HG03342 (cell line): Measurements from ENCODE around the gene EID3.

Source experiments
- ATAC-seq: cut with Tn5 transposase; IDR thresholded peaks from one replicate; pipeline ENCODE4 v1.9.1; 2021; ENCODE audit warnings: mild to moderate bottlenecking, moderate library complexity; ENCODE audit not compliant: unreplicated experiment

Gene EID3

GRCh38 chr12:104353012-104353981 lies 49.8 kb downstream of the EID3 start:
- no peak for ATAC-seq

DNA sequence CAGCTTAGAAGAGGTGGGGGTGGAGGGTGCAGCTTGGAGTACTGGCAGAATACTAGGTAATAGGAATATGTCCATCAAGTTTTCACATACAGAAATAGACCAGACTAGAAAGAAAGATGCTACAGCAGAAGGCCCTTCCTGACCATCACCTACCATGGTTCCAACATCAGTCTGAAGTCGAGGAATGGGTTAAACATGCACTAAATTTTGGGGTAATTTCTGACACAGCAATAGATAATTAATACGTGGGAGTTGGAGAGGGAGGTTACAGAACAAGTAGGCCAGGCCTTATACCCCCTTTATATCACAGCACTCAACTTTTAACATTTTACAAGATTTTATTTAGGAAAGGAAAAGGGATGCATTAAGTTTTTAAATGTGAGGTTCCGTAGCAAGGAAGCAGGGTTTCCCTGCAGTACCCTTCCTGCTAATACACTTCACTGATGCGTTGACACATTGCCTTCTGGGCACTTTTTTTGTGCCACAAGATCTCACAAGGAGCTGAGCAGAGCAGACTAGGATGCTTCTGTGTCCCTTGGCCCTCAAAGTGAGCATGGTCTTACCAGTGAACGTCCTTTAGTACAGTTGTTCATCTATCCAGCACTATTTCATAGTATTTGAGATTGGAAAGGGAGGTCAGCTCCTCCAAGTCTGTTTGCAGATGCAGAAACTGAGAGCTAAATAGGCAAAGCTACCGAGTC lies 50.8 kb downstream of the EID3 start:
- ATAC-seq: no peak
